ENCODE results near the gene PJA2.

Gene PJA2

DNA sequence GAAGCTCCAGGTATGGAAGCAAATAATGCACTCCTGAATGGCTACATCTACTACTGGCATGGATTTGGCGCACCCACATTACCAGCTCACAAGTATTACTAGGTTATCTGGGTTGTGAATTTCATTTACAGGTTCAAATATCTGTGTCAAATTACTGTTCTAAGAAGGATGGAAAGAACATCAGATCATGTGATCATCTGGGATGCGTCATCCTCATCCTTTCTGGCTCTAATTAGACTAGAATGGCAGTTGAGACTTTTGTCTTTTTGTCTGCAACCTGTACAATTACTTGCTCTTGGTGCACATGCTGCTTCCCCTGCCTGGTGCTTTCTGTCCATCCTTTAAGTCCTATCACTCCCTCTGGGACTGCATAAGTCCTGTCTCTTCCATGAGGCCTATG is 64.1 kb downstream of the PJA2 start:
- H3K4me3 ChIP-seq (ENCODE audit: low read depth in 1 of 2, low read length in 2 of 2) = no peak overlapping the region
- H3K36me3 ChIP-seq (ENCODE audit: insufficient read depth, low read length) = peaks cover 20% of the 10 kb centered on the region
- no peak overlapping the region for H3K9ac ChIP-seq (ENCODE audit: low read length)

GRCh38 chr5:109340351-109340750 is 69.4 kb downstream of the PJA2 start:
- no peaks in the 10 kb centered on the region for H3K27me3 ChIP-seq (ENCODE audit: control insufficient read depth in 1 of 2, insufficient read depth in 2 of 2, low read length in 2 of 2)
- H3K4me3 ChIP-seq (ENCODE audit: low read depth in 1 of 2, low read length in 2 of 2) = no peak overlapping the region
- no peak overlapping the region for H3K27ac ChIP-seq (ENCODE audit: low read depth, low read length)
- H3K9me3 ChIP-seq (ENCODE audit: low read length) = no peaks in the 10 kb centered on the region
- no peak overlapping the region for H3K9ac ChIP-seq (ENCODE audit: low read length)
- H3K36me3 ChIP-seq (ENCODE audit: insufficient read depth, low read length) = peaks cover 30% of the 10 kb centered on the region
- H3K4me1 ChIP-seq (ENCODE audit: insufficient read depth, low read length) = peaks cover 7% of the 10 kb centered on the region

More for the DNA sequence above, 64.1 kb downstream of the PJA2 start:
- Histone ChIP-seq H3K4me1 (ENCODE audit: insufficient read depth, low read length) (peaks cover 39% of the 10 kb centered on the region), H3K27me3 (ENCODE audit: control insufficient read depth in 1 of 2, insufficient read depth in 2 of 2, low read length in 2 of 2) (no peaks in the 10 kb centered on the region), H3K9me3 (ENCODE audit: low read length) (no peaks in the 10 kb centered on the region), H3K27ac (ENCODE audit: low read depth, low read length) (no peak overlapping the region)

- Histone ChIP-seq H3K27me3 (ENCODE audit: control insufficient read depth in 1 of 2, insufficient read depth in 2 of 2, low read length in 2 of 2) (no peaks in the 10 kb centered on the region), H3K4me1 (ENCODE audit: insufficient read depth, low read length) (peaks cover 18% of the 10 kb centered on the region), H3K4me3 (ENCODE audit: low read depth in 1 of 2, low read length in 2 of 2) (no peak overlapping the region), H3K9ac (ENCODE audit: low read length) (no peak overlapping the region), H3K36me3 (ENCODE audit: insufficient read depth, low read length) (peaks cover 17% of the 10 kb centered on the region), H3K9me3 (ENCODE audit: low read length) (no peaks in the 10 kb centered on the region), H3K27ac (ENCODE audit: low read depth, low read length) (no peak overlapping the region)
Measured at GRCh38 chr5:109335114-109335513, 74.7 kb downstream of the PJA2 start.

- Histone ChIP-seq H3K27me3 (ENCODE audit: control insufficient read depth in 1 of 2, insufficient read depth in 2 of 2, low read length in 2 of 2) (no peaks in the 10 kb centered on the region), H3K36me3 (ENCODE audit: insufficient read depth, low read length) (peaks cover 17% of the 10 kb centered on the region), H3K4me3 (ENCODE audit: low read depth in 1 of 2, low read length in 2 of 2) (no peak overlapping the region), H3K9me3 (ENCODE audit: low read length) (no peaks in the 10 kb centered on the region), H3K4me1 (ENCODE audit: insufficient read depth, low read length) (peaks cover 29% of the 10 kb centered on the region), H3K27ac (ENCODE audit: low read depth, low read length) (no peak overlapping the region), H3K9ac (ENCODE audit: low read length) (no peak overlapping the region)
Measured at GRCh38 chr5:109334056-109334455, 75.7 kb downstream of the PJA2 start.

DNA sequence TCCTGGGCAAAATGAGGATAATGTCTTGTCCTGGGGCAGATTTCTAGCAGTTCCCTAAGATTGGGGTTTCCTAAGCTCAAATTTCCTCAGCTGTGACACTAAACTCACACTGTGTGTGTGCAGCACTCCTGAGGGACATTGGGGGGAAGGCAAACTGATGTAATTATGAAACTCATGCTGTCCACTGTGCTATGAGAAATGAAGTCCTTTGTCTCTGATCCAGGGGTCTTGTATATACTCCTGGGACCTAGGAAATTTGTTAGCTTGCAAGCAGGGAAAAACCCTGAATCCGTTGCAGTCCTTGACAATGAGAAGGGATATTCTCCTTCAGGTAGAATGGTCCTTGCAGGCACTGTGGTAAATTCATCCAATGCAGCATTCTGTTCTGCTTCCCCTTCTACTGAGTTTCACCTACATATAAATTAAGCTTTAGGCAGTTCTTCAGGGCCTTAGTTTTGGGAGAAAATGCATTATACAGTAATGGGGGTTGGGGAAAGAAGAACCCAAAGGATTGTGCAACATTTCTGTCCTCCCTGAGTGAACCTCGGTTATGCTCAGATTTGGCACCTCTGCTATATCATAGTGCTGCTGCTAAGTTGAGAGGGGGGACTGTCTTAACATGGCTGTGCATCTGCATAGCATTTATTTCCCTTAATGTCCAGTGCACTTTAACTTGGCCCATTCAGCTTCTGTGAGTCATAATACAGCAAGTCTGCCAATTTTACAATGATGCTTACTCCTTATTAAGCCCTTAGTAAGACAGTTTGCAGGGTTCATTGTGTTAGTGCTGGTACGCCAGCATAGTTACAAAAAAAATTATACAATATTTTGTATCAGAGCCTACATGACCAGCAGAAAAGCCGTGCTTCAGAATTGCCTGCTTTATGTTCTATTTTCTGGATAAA is 80.2 kb downstream of the PJA2 start:
- no peak overlapping the region for H3K9ac ChIP-seq (ENCODE audit: low read length)
- H3K27ac ChIP-seq (ENCODE audit: low read depth, low read length) = peak overlapping the region; percentile 7
- H3K36me3 ChIP-seq (ENCODE audit: insufficient read depth, low read length) = no peaks in the 10 kb centered on the region
- H3K9me3 ChIP-seq (ENCODE audit: low read length) = no peaks in the 10 kb centered on the region
- H3K4me3 ChIP-seq (ENCODE audit: low read depth in 1 of 2, low read length in 2 of 2) = no peak overlapping the region
- H3K4me1 ChIP-seq (ENCODE audit: insufficient read depth, low read length) = peaks cover 37% of the 10 kb centered on the region
- no peaks in the 10 kb centered on the region for H3K27me3 ChIP-seq (ENCODE audit: control insufficient read depth in 1 of 2, insufficient read depth in 2 of 2, low read length in 2 of 2)

DNA sequence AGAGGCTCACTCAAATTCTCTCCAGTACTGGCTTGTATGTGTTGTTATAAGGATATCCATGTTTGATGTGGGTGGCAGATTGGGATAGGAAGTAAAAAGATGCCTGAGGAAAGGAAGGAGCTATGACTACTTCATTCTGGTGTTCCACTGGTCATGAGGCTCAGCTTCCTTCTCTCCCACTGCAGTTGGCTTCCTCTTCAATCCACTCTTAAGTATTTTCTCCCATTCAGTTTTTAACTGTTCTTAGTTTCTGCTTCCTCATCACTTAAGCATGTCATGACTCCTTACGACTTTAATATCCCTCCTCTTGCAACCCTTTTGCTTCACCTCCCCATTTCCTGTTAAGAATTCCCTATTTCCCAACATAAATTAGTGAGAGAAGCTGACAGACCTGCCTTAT is 81.1 kb downstream of the PJA2 start:
- no peak overlapping the region for H3K4me3 ChIP-seq (ENCODE audit: low read depth in 1 of 2, low read length in 2 of 2)
- H3K9ac ChIP-seq (ENCODE audit: low read length) = no peak overlapping the region
- peaks cover 37% of the 10 kb centered on the region for H3K4me1 ChIP-seq (ENCODE audit: insufficient read depth, low read length)
- H3K27ac ChIP-seq (ENCODE audit: low read depth, low read length) = no peak overlapping the region
- no peaks in the 10 kb centered on the region for H3K27me3 ChIP-seq (ENCODE audit: control insufficient read depth in 1 of 2, insufficient read depth in 2 of 2, low read length in 2 of 2)
- no peaks in the 10 kb centered on the region for H3K36me3 ChIP-seq (ENCODE audit: insufficient read depth, low read length)
- no peaks in the 10 kb centered on the region for H3K9me3 ChIP-seq (ENCODE audit: low read length)

GRCh38 chr5:109327570-109327969 is 82.2 kb downstream of the PJA2 start:
- H3K27ac ChIP-seq (ENCODE audit: low read depth, low read length) = no peak overlapping the region
- no peaks in the 10 kb centered on the region for H3K27me3 ChIP-seq (ENCODE audit: control insufficient read depth in 1 of 2, insufficient read depth in 2 of 2, low read length in 2 of 2)
- no peak overlapping the region for H3K4me3 ChIP-seq (ENCODE audit: low read depth in 1 of 2, low read length in 2 of 2)
- no peak overlapping the region for H3K9ac ChIP-seq (ENCODE audit: low read length)
- H3K36me3 ChIP-seq (ENCODE audit: insufficient read depth, low read length) = no peaks in the 10 kb centered on the region
- H3K4me1 ChIP-seq (ENCODE audit: insufficient read depth, low read length) = peaks cover 37% of the 10 kb centered on the region
- no peaks in the 10 kb centered on the region for H3K9me3 ChIP-seq (ENCODE audit: low read length)

DNA sequence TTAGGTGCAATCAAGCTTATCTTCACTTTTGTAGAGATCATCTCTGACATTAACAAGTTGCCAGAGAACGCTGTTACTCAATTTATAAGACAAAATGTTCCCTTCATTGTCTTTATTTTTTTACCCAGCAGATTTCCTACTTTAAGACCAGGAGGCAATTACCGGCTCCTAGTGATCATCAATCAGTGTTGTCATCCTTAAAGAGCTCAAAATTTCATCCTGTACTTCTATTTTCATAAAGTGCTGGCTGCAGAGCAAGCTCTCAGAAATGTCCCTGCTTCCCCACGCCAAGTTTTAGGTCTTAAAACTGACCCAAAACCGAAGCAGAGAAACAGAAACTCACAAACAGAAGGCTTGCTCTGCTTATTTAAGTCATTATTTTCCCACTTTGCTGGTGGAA is 82.9 kb downstream of the PJA2 start:
- Histone ChIP-seq H3K27ac (ENCODE audit: low read depth, low read length) (no peak overlapping the region), H3K9ac (ENCODE audit: low read length) (no peak overlapping the region), H3K9me3 (ENCODE audit: low read length) (no peaks in the 10 kb centered on the region), H3K4me3 (ENCODE audit: low read depth in 1 of 2, low read length in 2 of 2) (peak overlapping the region in 1 of 2 donors; percentile 28), H3K27me3 (ENCODE audit: control insufficient read depth in 1 of 2, insufficient read depth in 2 of 2, low read length in 2 of 2) (no peaks in the 10 kb centered on the region), H3K36me3 (ENCODE audit: insufficient read depth, low read length) (no peaks in the 10 kb centered on the region), H3K4me1 (ENCODE audit: insufficient read depth, low read length) (peaks cover 37% of the 10 kb centered on the region)

- no peak overlapping the region for H3K27ac ChIP-seq (ENCODE audit: low read depth, low read length)
- H3K36me3 ChIP-seq (ENCODE audit: insufficient read depth, low read length) = no peaks in the 10 kb centered on the region
- no peak overlapping the region for H3K4me3 ChIP-seq (ENCODE audit: low read depth in 1 of 2, low read length in 2 of 2)
- no peak overlapping the region for H3K9ac ChIP-seq (ENCODE audit: low read length)
- no peaks in the 10 kb centered on the region for H3K9me3 ChIP-seq (ENCODE audit: low read length)
- H3K27me3 ChIP-seq (ENCODE audit: control insufficient read depth in 1 of 2, insufficient read depth in 2 of 2, low read length in 2 of 2) = no peaks in the 10 kb centered on the region
- H3K4me1 ChIP-seq (ENCODE audit: insufficient read depth, low read length) = peaks cover 34% of the 10 kb centered on the region
Measured at GRCh38 chr5:109325456-109325855, 84.3 kb downstream of the PJA2 start.

GRCh38 chr5:109324931-109325330 is 84.8 kb downstream of the PJA2 start:
- peaks cover 28% of the 10 kb centered on the region for H3K4me1 ChIP-seq (ENCODE audit: insufficient read depth, low read length)
- no peaks in the 10 kb centered on the region for H3K9me3 ChIP-seq (ENCODE audit: low read length)
- no peak overlapping the region for H3K27ac ChIP-seq (ENCODE audit: low read depth, low read length)

DNA sequence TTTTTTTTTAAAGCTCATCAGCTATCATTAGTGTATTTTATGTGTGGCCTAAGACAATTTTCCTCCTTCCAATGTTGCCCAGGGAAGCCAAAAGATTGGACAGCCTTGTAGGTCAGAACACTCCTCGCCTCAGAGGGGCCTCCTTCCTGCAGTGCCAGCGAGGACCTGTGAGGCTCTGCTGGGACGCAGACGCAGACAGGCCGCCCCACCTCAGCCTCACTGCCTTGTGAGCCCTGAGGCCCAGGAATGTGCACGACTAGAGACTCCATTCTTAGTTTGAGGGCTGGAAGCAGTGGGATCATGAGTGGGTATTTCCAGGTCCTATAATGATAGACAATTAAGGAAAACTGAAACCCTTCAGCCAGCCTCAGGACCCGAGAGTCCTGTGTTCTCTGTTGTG is 85.4 kb downstream of the PJA2 start:
- Histone ChIP-seq H3K27ac (ENCODE audit: low read depth, low read length) (no peak overlapping the region), H3K9me3 (ENCODE audit: low read length) (no peaks in the 10 kb centered on the region), H3K4me1 (ENCODE audit: insufficient read depth, low read length) (peaks cover 23% of the 10 kb centered on the region), H3K4me3 (ENCODE audit: low read depth in 1 of 2, low read length in 2 of 2) (no peak overlapping the region), H3K36me3 (ENCODE audit: insufficient read depth, low read length) (no peaks in the 10 kb centered on the region), H3K27me3 (ENCODE audit: control insufficient read depth in 1 of 2, insufficient read depth in 2 of 2, low read length in 2 of 2) (no peaks in the 10 kb centered on the region), H3K9ac (ENCODE audit: low read length) (no peak overlapping the region)

More at GRCh38 chr5:109324931-109325330, 84.8 kb downstream of the PJA2 start:
- Histone ChIP-seq H3K9ac (ENCODE audit: low read length) (no peak overlapping the region), H3K4me3 (ENCODE audit: low read depth in 1 of 2, low read length in 2 of 2) (no peak overlapping the region), H3K27me3 (ENCODE audit: control insufficient read depth in 1 of 2, insufficient read depth in 2 of 2, low read length in 2 of 2) (no peaks in the 10 kb centered on the region), H3K36me3 (ENCODE audit: insufficient read depth, low read length) (no peaks in the 10 kb centered on the region)

- no peak overlapping the region for H3K4me3 ChIP-seq (ENCODE audit: low read depth in 1 of 2, low read length in 2 of 2)
- H3K36me3 ChIP-seq (ENCODE audit: insufficient read depth, low read length) = no peaks in the 10 kb centered on the region
- H3K27ac ChIP-seq (ENCODE audit: low read depth, low read length) = no peak overlapping the region
- peaks cover 12% of the 10 kb centered on the region for H3K4me1 ChIP-seq (ENCODE audit: insufficient read depth, low read length)
- no peaks in the 10 kb centered on the region for H3K9me3 ChIP-seq (ENCODE audit: low read length)
- no peaks in the 10 kb centered on the region for H3K27me3 ChIP-seq (ENCODE audit: control insufficient read depth in 1 of 2, insufficient read depth in 2 of 2, low read length in 2 of 2)
- H3K9ac ChIP-seq (ENCODE audit: low read length) = no peak overlapping the region
Measured at GRCh38 chr5:109322694-109323093, 87.1 kb downstream of the PJA2 start.

Measured in muscle layer of colon (tissue), 2 donors.